Measurements from ENCODE around the gene DST.

DST gene

DNA sequence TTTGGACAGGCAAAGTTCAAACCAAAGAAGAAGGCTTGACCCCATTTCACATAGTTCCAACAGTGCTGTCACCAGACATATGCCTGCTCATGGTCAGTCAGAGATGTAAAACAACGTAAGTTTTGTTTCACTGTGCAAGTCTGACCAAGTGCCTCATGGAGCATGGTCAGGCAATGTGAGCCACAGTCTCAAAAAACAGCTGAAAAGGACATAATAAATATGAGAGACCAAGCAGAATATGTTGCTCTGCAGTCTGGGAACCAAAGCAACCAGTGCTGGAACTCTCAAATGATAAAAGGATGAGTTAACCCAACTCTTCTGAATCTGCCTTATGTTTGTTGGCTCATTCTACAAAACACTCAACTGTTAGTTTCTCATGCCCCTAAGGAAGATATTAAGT, 39.9 kb upstream of the DST start:
- Histone ChIP-seq H3K27me3 (replicated peaks; ENCODE audit: insufficient read depth, low read length) (no peaks in the 10 kb centered on the region), H3F3A (ENCODE audit: insufficient read depth, low read length) (no peaks in the 10 kb centered on the region), H3K9ac (ENCODE audit: low read length) (no peak overlapping the region), H3K9me3 (replicated peaks; ENCODE audit: insufficient read depth, low read length) (no peaks in the 10 kb centered on the region), H3K36me3 (replicated peaks; ENCODE audit: insufficient read depth, low read length) (no peaks in the 10 kb centered on the region), H3K4me3 (ENCODE audit: low read length) (no peak overlapping the region), H3K27ac (ENCODE audit: low read length) (no peak overlapping the region), H3K4me2 (ENCODE audit: low read depth, low read length) (no peak overlapping the region), H4K20me1 (ENCODE audit: insufficient read depth, low read length) (no peaks in the 10 kb centered on the region), H3K4me1 (ENCODE audit: low read length) (no peaks in the 10 kb centered on the region), H3K79me2 (ENCODE audit: low read length) (peaks cover 5% of the 10 kb centered on the region; the same call in 1 of the 2 replicates), H3K9me2 (replicated peaks; ENCODE audit: insufficient read depth, low read length) (no peaks in the 10 kb centered on the region), H2AFZ (ENCODE audit: low read length) (no peak overlapping the region)
- no peak for DNase-seq
- TF ChIP-seq EZH2 (optimal IDR thresholded peaks at IDR 0.05; ENCODE audit: low read depth, low read length) (no peak), EZH2phosphoT487 (IDR thresholded peaks at IDR 0.05; ENCODE audit: low read length) (no peak)
- TF ChIP-seq, protein P1, sequence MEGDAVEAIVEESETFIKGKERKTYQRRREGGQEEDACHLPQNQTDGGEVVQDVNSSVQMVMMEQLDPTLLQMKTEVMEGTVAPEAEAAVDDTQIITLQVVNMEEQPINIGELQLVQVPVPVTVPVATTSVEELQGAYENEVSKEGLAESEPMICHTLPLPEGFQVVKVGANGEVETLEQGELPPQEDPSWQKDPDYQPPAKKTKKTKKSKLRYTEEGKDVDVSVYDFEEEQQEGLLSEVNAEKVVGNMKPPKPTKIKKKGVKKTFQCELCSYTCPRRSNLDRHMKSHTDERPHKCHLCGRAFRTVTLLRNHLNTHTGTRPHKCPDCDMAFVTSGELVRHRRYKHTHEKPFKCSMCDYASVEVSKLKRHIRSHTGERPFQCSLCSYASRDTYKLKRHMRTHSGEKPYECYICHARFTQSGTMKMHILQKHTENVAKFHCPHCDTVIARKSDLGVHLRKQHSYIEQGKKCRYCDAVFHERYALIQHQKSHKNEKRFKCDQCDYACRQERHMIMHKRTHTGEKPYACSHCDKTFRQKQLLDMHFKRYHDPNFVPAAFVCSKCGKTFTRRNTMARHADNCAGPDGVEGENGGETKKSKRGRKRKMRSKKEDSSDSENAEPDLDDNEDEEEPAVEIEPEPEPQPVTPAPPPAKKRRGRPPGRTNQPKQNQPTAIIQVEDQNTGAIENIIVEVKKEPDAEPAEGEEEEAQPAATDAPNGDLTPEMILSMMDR (IDR thresholded peaks at IDR 0.05; ENCODE audit: low read length) = no peak

DNA sequence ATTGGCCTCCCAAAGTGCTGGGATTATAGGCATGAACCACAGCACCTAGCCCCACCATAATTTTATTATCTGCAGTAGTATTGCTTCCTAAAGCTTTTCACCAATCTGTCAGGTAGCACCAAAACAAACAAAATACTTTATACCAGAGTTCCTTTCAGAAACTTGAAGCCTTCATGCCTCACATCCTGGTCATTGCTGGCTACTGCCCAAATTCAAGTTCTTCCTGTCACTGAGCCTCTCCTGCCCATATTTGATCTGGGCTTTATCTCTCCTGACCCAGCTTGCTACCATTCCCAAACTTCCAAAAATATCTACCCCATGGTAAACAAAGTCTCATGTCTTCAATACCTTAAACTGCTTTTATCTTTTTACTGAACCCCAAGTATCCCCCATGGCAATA, 34.9 kb upstream of the DST start:
- Histone ChIP-seq H3K4me2 (ENCODE audit: low read depth, low read length) (no peak overlapping the region), H3K4me3 (ENCODE audit: low read length) (no peak overlapping the region), H3F3A (ENCODE audit: insufficient read depth, low read length) (peaks cover 3% of the 10 kb centered on the region; the same call in 1 of the 2 replicates), H3K27ac (ENCODE audit: low read length) (no peak overlapping the region), H3K9ac (ENCODE audit: low read length) (no peak overlapping the region), H3K9me3 (replicated peaks; ENCODE audit: insufficient read depth, low read length) (no peaks in the 10 kb centered on the region), H3K4me1 (ENCODE audit: low read length) (peaks cover 9% of the 10 kb centered on the region), H3K27me3 (replicated peaks; ENCODE audit: insufficient read depth, low read length) (no peaks in the 10 kb centered on the region), H3K79me2 (ENCODE audit: low read length) (peaks cover 18% of the 10 kb centered on the region), H2AFZ (ENCODE audit: low read length) (no peak overlapping the region), H3K9me2 (replicated peaks; ENCODE audit: insufficient read depth, low read length) (no peaks in the 10 kb centered on the region), H3K36me3 (replicated peaks; ENCODE audit: insufficient read depth, low read length) (no peaks in the 10 kb centered on the region), H4K20me1 (ENCODE audit: insufficient read depth, low read length) (no peaks in the 10 kb centered on the region)
- TF ChIP-seq EZH2 (optimal IDR thresholded peaks at IDR 0.05; ENCODE audit: low read depth, low read length) (no peak), EZH2phosphoT487 (IDR thresholded peaks at IDR 0.05; ENCODE audit: low read length) (no peak)
- TF ChIP-seq, protein P1 (IDR thresholded peaks at IDR 0.05; ENCODE audit: low read length) = no peak
- no peak for DNase-seq

DNA sequence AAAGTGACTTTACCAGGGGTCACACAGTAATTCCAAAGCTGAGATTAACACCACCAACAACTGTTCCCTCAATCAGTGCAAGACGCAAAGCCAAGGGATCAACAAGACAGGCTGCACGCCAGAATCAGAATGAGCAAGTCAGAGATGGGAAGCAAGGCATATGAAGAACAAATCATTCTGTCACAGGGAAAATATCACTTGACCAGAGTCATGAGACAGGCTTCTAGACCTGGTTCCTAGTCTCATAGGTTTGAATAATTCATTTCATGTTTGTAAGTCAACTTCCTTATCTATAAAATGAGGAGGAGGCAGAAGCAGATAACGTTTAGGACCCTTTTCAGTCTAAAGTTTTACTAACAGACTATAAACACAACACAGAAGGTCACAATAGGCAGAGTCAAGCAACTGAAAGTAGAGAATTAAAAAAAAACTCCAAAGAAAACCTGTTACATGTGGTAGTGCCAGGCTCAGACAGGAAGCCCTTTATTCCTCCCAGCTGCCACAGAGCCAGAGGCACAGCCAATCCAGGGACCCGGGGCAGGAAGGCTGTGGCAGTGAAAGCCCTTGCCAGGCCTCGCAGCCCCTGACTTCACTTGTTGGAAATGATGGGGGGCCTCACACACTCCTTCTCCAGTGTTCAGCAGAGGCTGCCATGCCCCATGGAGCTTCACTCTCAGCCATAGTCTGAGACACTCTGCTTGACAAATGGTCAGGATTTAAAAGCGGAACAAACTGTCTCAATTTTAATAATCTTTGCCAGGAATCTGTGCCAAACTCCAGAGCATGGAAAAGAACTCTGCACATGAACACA, 29.2 kb upstream of the DST start:
- no peak overlapping the region for H3K27ac ChIP-seq (ENCODE audit: low read length)
- H4K20me1 ChIP-seq (ENCODE audit: insufficient read depth, low read length) = no peaks in the 10 kb centered on the region
- H3K36me3 ChIP-seq (replicated peaks; ENCODE audit: insufficient read depth, low read length) = no peaks in the 10 kb centered on the region
- peaks cover 3% of the 10 kb centered on the region; the same call in 1 of the 2 replicates for H3F3A ChIP-seq (ENCODE audit: insufficient read depth, low read length)
- H2AFZ ChIP-seq (ENCODE audit: low read length) = no peak overlapping the region
- no peaks in the 10 kb centered on the region for H3K27me3 ChIP-seq (replicated peaks; ENCODE audit: insufficient read depth, low read length)
- H3K79me2 ChIP-seq (ENCODE audit: low read length) = peaks cover 26% of the 10 kb centered on the region
- peak overlapping the region; percentile 11; the same call in 1 of the 2 replicates for H3K4me2 ChIP-seq (ENCODE audit: low read depth, low read length)
- TF ChIP-seq EZH2 (optimal IDR thresholded peaks at IDR 0.05; ENCODE audit: low read depth, low read length) = no peak
- TF ChIP-seq, protein P1 (IDR thresholded peaks at IDR 0.05; ENCODE audit: low read length) = no peak
- no peak for TF ChIP-seq EZH2phosphoT487 (IDR thresholded peaks at IDR 0.05; ENCODE audit: low read length)
- H3K9me2 ChIP-seq (replicated peaks; ENCODE audit: insufficient read depth, low read length) = no peaks in the 10 kb centered on the region
- DNase-seq = no peak
- no peak overlapping the region for H3K4me3 ChIP-seq (ENCODE audit: low read length)
- H3K9me3 ChIP-seq (replicated peaks; ENCODE audit: insufficient read depth, low read length) = no peaks in the 10 kb centered on the region
- peaks cover 21% of the 10 kb centered on the region for H3K4me1 ChIP-seq (ENCODE audit: low read length)
- no peak overlapping the region for H3K9ac ChIP-seq (ENCODE audit: low read length)
